Small intestine (tissue), 16 donors: ENCODE data around the gene C3orf22. TPM values are rescaled to one million over a fixed set of nuclear protein-coding genes. Genes with fewer than 3 reads are reported as not detected.
"Not testable (repeated sequence)": the region's sequence is repeated elsewhere in the genome, so short reads cannot be mapped to it uniquely, and the experiment has no call there.

Source experiments
- DNase-seq, 2 donors: peaks; one replicate each; pipeline versions ENCODE4 v3.0.0 to v3.0.0-alpha.2; 2013
- FAIRE-seq: peaks from 2 replicates; lab custom pipeline; 2012; peaks lifted over from hg19 to GRCh38; lab: Jason Lieb, UNC
- H3K27ac ChIP-seq, 3 donors: one replicate each; pipeline ENCODE4 v1.5.1; 2013; ENCODE audit warnings: low read length in 2 of 3, mild to moderate bottlenecking in 2 of 3, control low read depth in 1 of 3, inconsistent platforms in 1 of 3, low read depth in 1 of 3, moderate library complexity in 1 of 3
- H3K27me3 ChIP-seq, 3 donors: one replicate each; pipeline ENCODE4 v1.6.1; 2013; ENCODE audit warnings: low read length in 3 of 3, inconsistent platforms in 1 of 3; ENCODE audit not compliant: control insufficient read depth in 3 of 3, insufficient read depth in 3 of 3
- H3K36me3 ChIP-seq, 3 donors: one replicate each; pipeline ENCODE4 v1.6.1; 2013; ENCODE audit warnings: low read length in 3 of 3, inconsistent platforms in 1 of 3, low read depth in 1 of 3, mild to moderate bottlenecking in 1 of 3, moderate library complexity in 1 of 3; ENCODE audit not compliant: control insufficient read depth in 3 of 3, insufficient read depth in 2 of 3
- H3K4me1 ChIP-seq, 3 donors: one replicate each; pipeline ENCODE4 v1.6.1; 2013; ENCODE audit warnings: low read length in 2 of 3, inconsistent platforms in 1 of 3, low read depth in 1 of 3, mild to moderate bottlenecking in 1 of 3, moderate library complexity in 1 of 3; ENCODE audit not compliant: control insufficient read depth in 3 of 3, insufficient read depth in 2 of 3
- H3K4me3 ChIP-seq, 3 donors: one replicate each; pipeline ENCODE4 v1.5.1; 2013; ENCODE audit warnings: low read length in 3 of 3, control low read depth in 1 of 3, inconsistent platforms in 1 of 3, low read depth in 1 of 3, mild to moderate bottlenecking in 1 of 3, moderate library complexity in 1 of 3
- H3K9me3 ChIP-seq, 2 donors: one replicate each; pipeline ENCODE4 v1.6.1; 2013; ENCODE audit warnings: low read depth in 1 of 2, low read length in 1 of 2; ENCODE audit not compliant: control insufficient read depth in 2 of 2, insufficient read depth in 1 of 2
- WGBS, 3 donors: extraction: QIAGEN DNeasy Blood & Tissue Kit; methylation state at CpG; one replicate each; pipeline ENCODE4 v1.1.7; 2013; 5-methylcytosine and 5-hydroxymethylcytosine counted together
- long read RNA-seq, 10 donors: transcript quantifications; one replicate each; lab custom pipeline, GENCODE V29; 2026
- polyA plus RNA-seq, 4 donors: library from polyadenylated mRNA; stranded (reverse) in 3 of 4; unstranded in 1 of 4; fragments of 200-250 nt in 3 of 4; fragments of 120-200 nt in 1 of 4; gene quantifications; one replicate each; pipeline versions ENCODE4 v1.2.1 to v1.2.3, GENCODE V29; 2013
- donor health status: healthy with polysubstance abuse.
- donor health status: control.
- donor health status: control.
- donor health status: Bipolar disorder and iron deficiency.
- donor health status: healthy.

C3orf22 gene, protein sequence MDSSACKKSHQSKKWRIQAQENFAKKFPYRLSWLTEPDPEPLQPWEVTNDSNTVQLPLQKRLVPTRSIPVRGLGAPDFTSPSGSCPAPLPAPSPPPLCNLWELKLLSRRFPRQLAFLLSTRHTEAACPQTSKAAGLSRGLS
- under 1 TPM in 1 of 4 donors, not detected in 3; 0.78 TPM for polyA plus RNA-seq
- long read RNA-seq, donor 1: 0 reads
- long read RNA-seq, donor 2: 0 reads
- long read RNA-seq, donor 3: 0 reads
- long read RNA-seq, donor 4: 0 reads
- long read RNA-seq, donor 5, partial matches to known transcripts: 174 of 174 reads
- long read RNA-seq, donor 5, other reads (novel, unspliced or antisense): 0 of 174 reads
- long read RNA-seq, donor 6: 0 reads
- long read RNA-seq, donor 7: 0 reads
- long read RNA-seq, donor 8: 0 reads
- long read RNA-seq, donor 9: 0 reads
- long read RNA-seq, donor 10: 0 reads

DNA sequence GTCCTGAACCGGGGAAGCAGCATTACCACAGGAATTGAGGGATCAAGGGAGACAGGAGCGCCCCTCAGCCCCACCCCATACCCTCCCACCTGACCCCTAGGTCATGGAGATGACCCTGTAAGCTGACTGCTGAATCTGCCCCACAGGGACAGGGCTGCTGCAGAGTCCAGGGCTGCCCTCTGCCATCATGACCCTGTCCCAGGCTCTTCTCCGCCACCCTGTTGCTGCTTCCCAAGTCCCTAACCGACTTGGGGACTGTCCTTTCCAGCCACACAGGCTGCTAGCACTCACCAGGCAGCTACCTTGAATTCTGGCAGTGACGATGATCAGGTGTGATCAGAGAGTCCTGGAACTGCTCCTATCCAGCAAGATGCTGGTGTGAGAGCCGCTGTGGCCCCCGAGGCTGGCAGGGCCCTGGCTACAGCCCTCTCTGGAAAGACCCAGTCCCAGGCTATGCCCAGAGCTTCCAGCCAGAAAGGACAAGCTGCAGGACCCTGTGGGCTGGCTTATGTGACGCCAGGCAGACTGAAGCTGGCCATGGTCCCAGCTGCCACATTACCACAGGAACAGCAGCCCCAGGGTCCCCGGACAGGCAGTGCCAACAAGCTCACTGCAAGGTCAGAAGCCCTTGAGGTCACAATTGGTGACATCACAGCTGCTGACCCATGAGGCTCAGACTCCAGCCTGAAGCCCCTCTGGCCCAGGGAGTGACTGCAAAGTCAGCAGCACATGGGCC is at the start of gene C3orf22:
Gene C3orf22, minus strand, starts transcription at position 597 of the 736 bp plus-strand sequence. CDS start 5,542 bp downstream, outside the sequence.
- Histone ChIP-seq H3K36me3 (no peaks in the 10 kb centered on the region), H3K4me3 (no peak within 1 kb of the TSS), H3K27me3 (no peaks in the 10 kb centered on the region), H3K27ac (no peak within 1 kb of the TSS), H3K9me3 (no peaks in the 10 kb centered on the region), H3K4me1 (no peaks in the 10 kb centered on the region)
- no peak for FAIRE-seq
- 68 to 75% (median 73%) methylated on average over 9 of the region's 9 CpGs for WGBS, 3 donors
- no peak for DNase-seq

DNA sequence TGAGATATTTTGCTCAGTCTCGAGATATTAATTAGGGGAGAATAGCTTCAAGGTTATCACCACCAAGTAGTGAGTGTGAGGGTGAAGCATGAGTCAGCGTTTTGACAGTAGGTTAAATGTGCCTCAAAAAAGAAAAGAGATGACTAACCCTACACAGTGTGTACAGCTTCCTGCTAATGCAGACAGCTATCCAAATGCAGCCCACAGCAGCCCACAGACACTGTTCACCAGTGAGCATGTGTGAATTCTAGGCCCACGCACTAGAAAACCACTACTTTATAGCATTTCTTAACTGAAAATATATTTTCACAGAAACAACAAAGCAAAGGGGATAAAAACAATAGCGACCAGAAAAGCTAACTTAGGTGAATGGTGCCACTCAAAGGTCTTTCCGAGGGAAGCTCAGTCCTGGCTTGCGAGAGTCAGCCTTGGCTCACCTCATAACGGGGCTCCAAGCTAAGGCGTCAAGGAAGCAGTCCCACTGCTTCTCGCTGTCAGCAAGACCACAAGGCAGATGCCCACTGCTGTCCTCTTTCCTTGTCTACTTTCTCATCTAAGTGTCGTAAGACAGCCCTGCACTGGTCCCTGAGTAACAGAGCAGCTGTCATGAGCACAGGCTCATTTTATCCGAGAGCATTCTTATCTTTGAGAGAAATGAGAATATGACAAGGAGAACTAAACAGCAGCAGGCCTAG is 48.6 kb upstream of the C3orf22 start:
- H3K4me1 ChIP-seq: no peaks in the 10 kb centered on the region
- whole genome bisulfite sequencing, 3 donors: 76 to 86% (median 83%) methylated on average over 11 of the region's 11 CpGs
- FAIRE-seq: no peak
- no peaks in the 10 kb centered on the region for H3K27me3 ChIP-seq
- H3K4me3 ChIP-seq: no peak overlapping the region
- no peaks in the 10 kb centered on the region for H3K9me3 ChIP-seq
- H3K27ac ChIP-seq: no peak overlapping the region
- H3K36me3 ChIP-seq: peaks cover 0 to 26% (median 0%) of the 10 kb centered on the region in 3 donors
- DNase-seq: no peak

DNA sequence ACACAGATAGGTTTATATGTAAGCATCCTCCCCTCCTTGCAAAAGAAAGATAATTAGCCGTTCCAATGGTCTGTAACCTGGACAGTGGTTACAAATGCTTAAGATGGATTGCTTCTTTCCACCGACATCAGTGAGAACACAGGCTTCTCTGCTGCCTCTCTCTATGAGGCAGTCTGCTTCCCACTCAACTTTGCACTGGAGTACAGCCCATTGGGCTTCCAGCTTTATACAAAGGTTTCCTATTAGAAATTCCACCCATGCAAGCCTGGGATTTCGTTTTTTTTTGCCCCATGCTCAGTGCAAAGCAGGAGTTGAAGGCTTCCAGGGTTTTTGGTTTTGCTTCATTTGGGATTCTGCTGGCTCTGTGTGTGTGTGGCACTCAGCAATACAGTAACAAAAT is 47.3 kb upstream of the C3orf22 start:
- 73 to 79% (median 79%) methylated on average over 3 of the region's 3 CpGs for WGBS, 3 donors
- Histone ChIP-seq H3K4me3 (no peak overlapping the region), H3K27me3 (no peaks in the 10 kb centered on the region), H3K9me3 (no peaks in the 10 kb centered on the region), H3K36me3 (peaks cover 0 to 22% (median 0%) of the 10 kb centered on the region in 3 donors), H3K27ac (no peak overlapping the region), H3K4me1 (no peaks in the 10 kb centered on the region)
- FAIRE-seq: no peak
- DNase-seq: no peak

DNA sequence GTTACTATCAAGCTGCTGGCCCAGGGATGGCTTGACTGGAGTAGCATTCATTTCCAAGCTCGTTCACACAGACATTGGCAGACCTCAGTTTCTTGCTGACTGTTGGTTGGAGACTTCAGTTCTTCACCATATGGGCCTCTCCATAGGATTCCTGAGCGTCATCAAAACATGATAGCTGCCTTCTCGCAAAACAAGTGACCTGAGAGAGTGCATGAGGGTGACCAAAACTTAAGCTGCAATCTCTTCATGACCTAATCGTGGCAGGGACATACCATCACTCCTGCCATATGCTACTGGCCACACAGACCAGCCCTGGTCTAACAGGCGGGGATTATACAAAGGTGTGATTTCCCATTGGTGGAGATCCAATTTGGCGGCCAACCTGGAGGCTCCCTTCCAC is 46.0 kb upstream of the C3orf22 start:
- WGBS, 3 donors: 89 to 92% (median 91%) methylated on average over 6 of the region's 6 CpGs
- Histone ChIP-seq H3K4me3 (no peak overlapping the region), H3K36me3 (peaks cover 0 to 19% (median 0%) of the 10 kb centered on the region in 3 donors), H3K27ac (no peak overlapping the region), H3K4me1 (no peaks in the 10 kb centered on the region), H3K27me3 (no peaks in the 10 kb centered on the region), H3K9me3 (no peaks in the 10 kb centered on the region)
- no peak for DNase-seq
- FAIRE-seq: no peak

DNA sequence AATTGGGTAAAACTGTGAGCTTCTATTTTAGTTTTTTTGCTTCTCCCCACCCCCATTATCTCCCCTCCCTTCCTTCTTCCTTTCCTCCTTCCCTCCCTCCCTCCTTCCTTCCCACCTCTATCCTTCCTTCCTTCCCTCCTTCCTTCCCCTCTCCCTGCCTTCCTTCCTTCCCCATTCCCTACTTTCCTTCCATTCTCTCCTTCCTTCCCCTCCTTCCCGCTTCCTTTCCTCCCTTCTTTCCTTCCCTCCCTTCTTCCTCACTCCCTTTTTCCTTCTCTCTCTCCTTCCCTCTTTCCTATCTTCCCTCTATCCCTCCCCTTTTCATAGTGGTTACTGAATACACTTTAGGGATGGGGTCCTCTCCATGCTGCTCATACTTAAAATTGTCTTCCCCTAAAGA is 40.4 kb upstream of the C3orf22 start:
- H3K4me3 ChIP-seq: no peak overlapping the region
- no peaks in the 10 kb centered on the region for H3K4me1 ChIP-seq
- no peak for DNase-seq
- FAIRE-seq: no peak
- H3K27ac ChIP-seq: no peak overlapping the region
- WGBS, 3 donors: 0 to 3% (median 0%) methylated on average over 1 of the region's 1 CpG
- no peaks in the 10 kb centered on the region for H3K27me3 ChIP-seq
- H3K36me3 ChIP-seq: no peaks in the 10 kb centered on the region
- H3K9me3 ChIP-seq: peaks cover 0 to 5% of the 10 kb centered on the region in 2 donors

DNA sequence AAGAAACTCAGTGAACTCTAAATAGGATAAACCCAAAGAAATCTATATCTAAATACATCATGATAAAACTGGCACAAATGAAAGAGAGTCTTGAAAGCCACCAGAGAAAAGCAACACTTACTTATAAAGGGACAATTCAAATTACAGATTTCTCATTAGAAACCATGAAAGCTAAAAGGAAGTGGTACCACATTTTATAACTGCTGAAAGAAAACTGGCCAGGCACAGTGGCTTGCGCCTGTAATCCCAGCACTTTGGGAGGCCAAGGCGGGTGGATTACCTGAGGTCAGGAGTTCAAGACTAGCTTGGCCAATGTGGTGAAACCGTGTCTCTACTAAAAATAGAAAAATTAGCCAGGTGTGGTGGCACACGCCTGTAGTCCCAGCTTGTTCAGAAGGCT is 36.7 kb upstream of the C3orf22 start:
- FAIRE-seq: not testable (repeated sequence)

DNA sequence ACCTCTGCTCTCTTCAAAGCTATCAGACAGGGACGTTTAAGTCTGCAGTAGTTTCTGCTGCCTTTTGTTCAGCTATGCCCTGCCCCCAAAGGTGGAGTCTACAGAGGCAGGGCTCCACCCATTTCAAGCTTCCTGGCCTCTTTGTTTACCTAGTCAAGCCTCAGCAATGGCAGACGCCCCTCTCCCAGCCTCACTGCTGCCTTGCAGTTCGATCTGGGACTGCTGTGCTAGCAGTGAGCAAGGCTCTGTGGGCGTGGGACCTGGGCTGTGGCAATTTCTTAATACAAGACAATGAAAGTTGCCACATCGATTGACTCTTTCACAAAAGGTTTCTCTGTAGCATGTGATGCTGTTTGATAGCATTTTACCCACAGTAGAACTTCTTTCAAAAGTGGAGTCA is 32.8 kb upstream of the C3orf22 start:
- not testable (repeated sequence) for H3K27me3 ChIP-seq, H3K27ac ChIP-seq, FAIRE-seq, DNase-seq, H3K36me3 ChIP-seq, H3K4me1 ChIP-seq, H3K4me3 ChIP-seq
- WGBS, 3 donors: 54 to 66% (median 59%) methylated on average over 5 of the region's 5 CpGs
- peaks cover 0 to 20% of the 10 kb centered on the region in 2 donors for H3K9me3 ChIP-seq

More for the DNA sequence above, 36.7 kb upstream of the C3orf22 start:
- not testable (repeated sequence) for DNase-seq, H3K27me3 ChIP-seq, H3K4me3 ChIP-seq, H3K4me1 ChIP-seq, H3K36me3 ChIP-seq, H3K27ac ChIP-seq
- WGBS, 3 donors: 91 to 96% (median 93%) methylated on average over 4 of the region's 4 CpGs
- peaks cover 0 to 20% of the 10 kb centered on the region in 2 donors for H3K9me3 ChIP-seq

DNA sequence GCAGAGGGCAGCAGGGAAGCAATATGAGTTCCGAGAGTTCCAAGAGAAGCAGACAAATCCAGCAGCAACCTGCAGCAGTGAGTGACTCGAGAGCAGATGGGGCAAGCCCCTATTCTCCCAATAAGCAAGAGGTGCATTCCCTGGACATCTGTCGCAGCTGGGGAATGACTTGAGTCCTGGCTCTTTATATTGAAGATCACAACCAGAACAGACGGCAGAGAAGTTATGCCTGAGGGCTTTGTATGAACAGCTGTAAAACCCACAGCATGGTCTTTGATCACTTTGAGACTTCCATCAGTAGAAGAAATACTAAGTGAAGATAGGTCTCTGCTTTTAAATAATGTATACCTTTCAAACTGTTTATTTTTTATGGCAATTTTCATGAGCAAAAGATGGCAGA is 23.6 kb upstream of the C3orf22 start:
- H3K27me3 ChIP-seq: peaks cover 0 to 2% (median 0%) of the 10 kb centered on the region in 3 donors
- FAIRE-seq (no peak), DNase-seq (no peak)
- H3K27ac ChIP-seq: no peak overlapping the region
- H3K4me3 ChIP-seq: no peak overlapping the region
- no peaks in the 10 kb centered on the region for H3K36me3 ChIP-seq
- no peaks in the 10 kb centered on the region for H3K4me1 ChIP-seq
- WGBS, 3 donors: 76 to 83% (median 79%) methylated on average over 4 of the region's 4 CpGs
- peaks cover 0 to 5% of the 10 kb centered on the region in 2 donors for H3K9me3 ChIP-seq
